GM23338 (cell line): ENCODE data around the gene PARVG. TPM values are rescaled to one million over a fixed set of nuclear protein-coding genes. Genes with fewer than 3 reads are reported as not detected.

ENCODE experiments used
- ATAC-seq: fragments of 200-7000 bp; cut with Tn5 transposase; 3 replicates; pipeline ENCODE4 v1.9.1; 2020
- DNase-seq: peaks from one replicate; pipeline ENCODE4 v3.0.0-alpha.2; 2015; ENCODE audit warnings: low spot score
- H2AFZ ChIP-seq: fragments of 200-600 bp; sonication (generic); 2 replicates; pipeline ENCODE4 v1.8.0; 2016; ENCODE audit warnings: antibody characterized with exemption, mild to moderate bottlenecking, moderate library complexity
- H3F3A ChIP-seq: fragments of 200-600 bp; sonication (generic); replicated peaks from 2 replicates; pipeline ENCODE4 v1.8.0; 2017; ENCODE audit warnings: antibody characterized with exemption, mixed run types, low read depth
- H3K27ac ChIP-seq: fragments of 200-600 bp; sonication (generic); 2 replicates; pipeline ENCODE4 v1.6.1; 2016; ENCODE audit warnings: low read depth
- H3K27me3 ChIP-seq: fragments of 200-600 bp; sonication (generic); 2 replicates; pipeline ENCODE4 v1.8.0; 2016; ENCODE audit warnings: mild to moderate bottlenecking, mixed run types, moderate library complexity; ENCODE audit not compliant: insufficient read depth
- H3K36me3 ChIP-seq: fragments of 200-600 bp; sonication (generic); 2 replicates; pipeline ENCODE4 v1.8.0; 2016; ENCODE audit warnings: mild to moderate bottlenecking; ENCODE audit not compliant: insufficient read depth
- H3K4me1 ChIP-seq: fragments of 200-600 bp; sonication (generic); 2 replicates; pipeline ENCODE4 v1.8.0; 2016; ENCODE audit warnings: mild to moderate bottlenecking, moderate library complexity; ENCODE audit not compliant: insufficient read depth
- H3K4me2 ChIP-seq: fragments of 200-600 bp; sonication (generic); 2 replicates; pipeline ENCODE4 v1.7.1; 2017; ENCODE audit warnings: mixed run types
- H3K4me3 ChIP-seq: fragments of 200-600 bp; sonication (generic); 2 replicates; pipeline ENCODE4 v1.6.1; 2016; ENCODE audit warnings: mixed run types
- H3K79me2 ChIP-seq: fragments of 200-600 bp; sonication (generic); replicated peaks from 2 replicates; pipeline ENCODE4 v1.8.0; 2017; ENCODE audit warnings: mild to moderate bottlenecking; ENCODE audit not compliant: insufficient read depth
- H3K9me2 ChIP-seq: fragments of 200-600 bp; sonication (generic); 2 replicates; pipeline ENCODE4 v1.8.0; 2017; ENCODE audit not compliant: insufficient read depth
- H4K20me1 ChIP-seq: fragments of 200-600 bp; sonication (generic); replicated peaks from 2 replicates; pipeline ENCODE4 v1.8.0; 2017; ENCODE audit warnings: mild to moderate bottlenecking; ENCODE audit not compliant: insufficient read depth
- H3K27ac Mint-ChIP-seq: 2 replicates; pipeline ENCODE4 v1.8.0; 2020; ENCODE audit warnings: inconsistent platforms, mild to moderate bottlenecking, moderate library complexity, mixed read lengths
- H3K27me3 Mint-ChIP-seq: 3 replicates; pipeline ENCODE4 v1.8.0; 2022; ENCODE audit warnings: low read depth, mild to moderate bottlenecking, moderate library complexity, mixed read lengths, inconsistent platforms; ENCODE audit not compliant: insufficient read depth, poor library complexity
- H3K36me3 Mint-ChIP-seq: 3 replicates; pipeline ENCODE4 v1.8.0; 2021; ENCODE audit warnings: low read depth, mild to moderate bottlenecking, inconsistent platforms, moderate library complexity, mixed read lengths
- H3K4me1 Mint-ChIP-seq: 3 replicates; pipeline ENCODE4 v1.8.0; 2020; ENCODE audit warnings: mild to moderate bottlenecking, inconsistent platforms, mixed read lengths
- H3K4me3 Mint-ChIP-seq: 3 replicates; pipeline ENCODE4 v1.8.0; 2021; ENCODE audit warnings: moderate library complexity, mild to moderate bottlenecking, inconsistent platforms, mixed read lengths
- H3K9me3 Mint-ChIP-seq: 3 replicates; pipeline ENCODE4 v1.8.0; 2020; ENCODE audit warnings: moderate library complexity, mild to moderate bottlenecking, inconsistent platforms, mixed read lengths
- CREB1 ChIP-seq: fragments of 250-450 bp; sonication (Bioruptor Pico); IDR thresholded peaks from 2 replicates; pipeline ENCODE4 v1.5.0; 2020; ENCODE audit warnings: low read depth, mild to moderate bottlenecking, moderate library complexity
- EZH2 ChIP-seq: fragments of 200-600 bp; sonication (generic); IDR thresholded peaks from one replicate; pipeline ENCODE4 v1.8.0; 2017; ENCODE audit warnings: antibody characterized with exemption, mild to moderate bottlenecking, low read depth; ENCODE audit not compliant: unreplicated experiment
- EZH2phosphoT487 ChIP-seq: fragments of 200-600 bp; sonication (generic); IDR thresholded peaks from one replicate; pipeline ENCODE4 v1.8.1; 2018; ENCODE audit warnings: antibody characterized with exemption; ENCODE audit not compliant: unreplicated experiment
- JUNB ChIP-seq: IDR thresholded peaks from one replicate; pipeline ENCODE4 v1.6.1; 2016; ENCODE audit warnings: antibody characterized with exemption; ENCODE audit not compliant: unreplicated experiment
- NANOG ChIP-seq: IDR thresholded peaks from 2 replicates; pipeline ENCODE4 v1.6.1; 2016; ENCODE audit warnings: antibody characterized with exemption, borderline replicate concordance
- POLR2AphosphoS5 ChIP-seq: IDR thresholded peaks from 2 replicates; pipeline ENCODE4 v1.6.1; 2016; ENCODE audit warnings: antibody characterized with exemption, low read depth
- REST ChIP-seq: IDR thresholded peaks from one replicate; pipeline ENCODE4 v1.6.1; 2018; ENCODE audit warnings: antibody characterized with exemption; ENCODE audit not compliant: unreplicated experiment
- STAT1 ChIP-seq: IDR thresholded peaks from one replicate; pipeline ENCODE4 v1.6.1; 2016; ENCODE audit warnings: antibody characterized with exemption; ENCODE audit not compliant: unreplicated experiment
- ZNF114 ChIP-seq: fragments of 250-450 bp; sonication (Bioruptor Pico); IDR thresholded peaks from 2 replicates; pipeline ENCODE4 v1.5.0; 2020; ENCODE audit warnings: mild to moderate bottlenecking, moderate library complexity
- ZNF331 ChIP-seq: fragments of 250-450 bp; sonication (Bioruptor Pico); IDR thresholded peaks from 2 replicates; pipeline ENCODE4 v1.5.0; 2020; ENCODE audit warnings: low read depth, mild to moderate bottlenecking, moderate library complexity
- polyA plus RNA-seq: library from polyadenylated mRNA; unstranded; fragments of >200 nt; fragmentation: Nextera tagmentation; extraction: Ambion mirVana; gene quantifications from 2 replicates; pipeline ENCODE4 v1.2.1, GENCODE V29; 2016
- total RNA-seq: library from RNA; depleted of rRNA; stranded (reverse); fragments of >200 nt; shearing (Covaris generic); gene quantifications from 2 replicates; pipeline ENCODE4 v1.2.3, GENCODE V29; 2014
- TF ChIP-seq, protein P1 (sequence below), 2 experiments: fragments of 200-600 bp in 1 of 2; sonication (generic) in 1 of 2; conservative IDR thresholded peaks; 2 replicates each; pipeline versions ENCODE4 v1.5.1 to v1.6.1; 2016 to 2017; ENCODE audit warnings: antibody characterized with exemption in 2 of 2, low read depth in 2 of 2, mild to moderate bottlenecking in 2 of 2, moderate library complexity in 1 of 2
- TF ChIP-seq, protein P2 (sequence below): IDR thresholded peaks from 2 replicates; pipeline ENCODE4 v1.6.1; 2016; ENCODE audit warnings: antibody characterized with exemption
- TF ChIP-seq, protein P3 (sequence below): fragments of 250-450 bp; sonication (Bioruptor Pico); IDR thresholded peaks from 2 replicates; pipeline ENCODE4 v1.5.0; 2020; ENCODE audit warnings: mild to moderate bottlenecking, moderate library complexity

Gene PARVG
- total and polyA plus RNA-seq, 2 experiments from 2014 or later, result 0.14 to 0.31 TPM

GRCh38 chr22:44247923-44248892 is 67.5 kb downstream of the PARVG start:
- Histone ChIP-seq H4K20me1 (no peaks in the 10 kb centered on the region), H3K4me2 (no peak overlapping the region), H3K79me2 (no peaks in the 10 kb centered on the region), H3K9me2 (no peaks in the 10 kb centered on the region), H3K27me3 (no peaks in the 10 kb centered on the region), H3F3A (no peaks in the 10 kb centered on the region), H3K27ac (no peak overlapping the region), H2AFZ (no peak overlapping the region), H3K4me3 (no peak overlapping the region), H3K36me3 (no peaks in the 10 kb centered on the region), H3K4me1 (no peaks in the 10 kb centered on the region)
- no peak overlapping the region for H3K27ac Mint-ChIP-seq
- peaks cover 25% of the 10 kb centered on the region for H3K9me3 Mint-ChIP-seq
- H3K4me3 Mint-ChIP-seq, result no peak overlapping the region
- DNase-seq (no peak), ATAC-seq (no peak)
- no peaks in the 10 kb centered on the region for H3K4me1 Mint-ChIP-seq
- TF ChIP-seq JUNB (no peak), POLR2AphosphoS5 (no peak), REST (no peak), EZH2 (no peak), EZH2phosphoT487 (no peak), CREB1 (no peak), ZNF114 (CRISPR knock-in tag) (no peak), ZNF331 (CRISPR knock-in tag) (no peak), STAT1 (no peak), NANOG (no peak)
- TF ChIP-seq, protein P1, sequence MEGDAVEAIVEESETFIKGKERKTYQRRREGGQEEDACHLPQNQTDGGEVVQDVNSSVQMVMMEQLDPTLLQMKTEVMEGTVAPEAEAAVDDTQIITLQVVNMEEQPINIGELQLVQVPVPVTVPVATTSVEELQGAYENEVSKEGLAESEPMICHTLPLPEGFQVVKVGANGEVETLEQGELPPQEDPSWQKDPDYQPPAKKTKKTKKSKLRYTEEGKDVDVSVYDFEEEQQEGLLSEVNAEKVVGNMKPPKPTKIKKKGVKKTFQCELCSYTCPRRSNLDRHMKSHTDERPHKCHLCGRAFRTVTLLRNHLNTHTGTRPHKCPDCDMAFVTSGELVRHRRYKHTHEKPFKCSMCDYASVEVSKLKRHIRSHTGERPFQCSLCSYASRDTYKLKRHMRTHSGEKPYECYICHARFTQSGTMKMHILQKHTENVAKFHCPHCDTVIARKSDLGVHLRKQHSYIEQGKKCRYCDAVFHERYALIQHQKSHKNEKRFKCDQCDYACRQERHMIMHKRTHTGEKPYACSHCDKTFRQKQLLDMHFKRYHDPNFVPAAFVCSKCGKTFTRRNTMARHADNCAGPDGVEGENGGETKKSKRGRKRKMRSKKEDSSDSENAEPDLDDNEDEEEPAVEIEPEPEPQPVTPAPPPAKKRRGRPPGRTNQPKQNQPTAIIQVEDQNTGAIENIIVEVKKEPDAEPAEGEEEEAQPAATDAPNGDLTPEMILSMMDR (conservative IDR thresholded peaks at IDR 0.05; ENCODE audit: low read depth in 2 of 2), result no peak
- TF ChIP-seq, protein P2, sequence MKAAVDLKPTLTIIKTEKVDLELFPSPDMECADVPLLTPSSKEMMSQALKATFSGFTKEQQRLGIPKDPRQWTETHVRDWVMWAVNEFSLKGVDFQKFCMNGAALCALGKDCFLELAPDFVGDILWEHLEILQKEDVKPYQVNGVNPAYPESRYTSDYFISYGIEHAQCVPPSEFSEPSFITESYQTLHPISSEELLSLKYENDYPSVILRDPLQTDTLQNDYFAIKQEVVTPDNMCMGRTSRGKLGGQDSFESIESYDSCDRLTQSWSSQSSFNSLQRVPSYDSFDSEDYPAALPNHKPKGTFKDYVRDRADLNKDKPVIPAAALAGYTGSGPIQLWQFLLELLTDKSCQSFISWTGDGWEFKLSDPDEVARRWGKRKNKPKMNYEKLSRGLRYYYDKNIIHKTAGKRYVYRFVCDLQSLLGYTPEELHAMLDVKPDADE, result no peak
- TF ChIP-seq, protein P3, sequence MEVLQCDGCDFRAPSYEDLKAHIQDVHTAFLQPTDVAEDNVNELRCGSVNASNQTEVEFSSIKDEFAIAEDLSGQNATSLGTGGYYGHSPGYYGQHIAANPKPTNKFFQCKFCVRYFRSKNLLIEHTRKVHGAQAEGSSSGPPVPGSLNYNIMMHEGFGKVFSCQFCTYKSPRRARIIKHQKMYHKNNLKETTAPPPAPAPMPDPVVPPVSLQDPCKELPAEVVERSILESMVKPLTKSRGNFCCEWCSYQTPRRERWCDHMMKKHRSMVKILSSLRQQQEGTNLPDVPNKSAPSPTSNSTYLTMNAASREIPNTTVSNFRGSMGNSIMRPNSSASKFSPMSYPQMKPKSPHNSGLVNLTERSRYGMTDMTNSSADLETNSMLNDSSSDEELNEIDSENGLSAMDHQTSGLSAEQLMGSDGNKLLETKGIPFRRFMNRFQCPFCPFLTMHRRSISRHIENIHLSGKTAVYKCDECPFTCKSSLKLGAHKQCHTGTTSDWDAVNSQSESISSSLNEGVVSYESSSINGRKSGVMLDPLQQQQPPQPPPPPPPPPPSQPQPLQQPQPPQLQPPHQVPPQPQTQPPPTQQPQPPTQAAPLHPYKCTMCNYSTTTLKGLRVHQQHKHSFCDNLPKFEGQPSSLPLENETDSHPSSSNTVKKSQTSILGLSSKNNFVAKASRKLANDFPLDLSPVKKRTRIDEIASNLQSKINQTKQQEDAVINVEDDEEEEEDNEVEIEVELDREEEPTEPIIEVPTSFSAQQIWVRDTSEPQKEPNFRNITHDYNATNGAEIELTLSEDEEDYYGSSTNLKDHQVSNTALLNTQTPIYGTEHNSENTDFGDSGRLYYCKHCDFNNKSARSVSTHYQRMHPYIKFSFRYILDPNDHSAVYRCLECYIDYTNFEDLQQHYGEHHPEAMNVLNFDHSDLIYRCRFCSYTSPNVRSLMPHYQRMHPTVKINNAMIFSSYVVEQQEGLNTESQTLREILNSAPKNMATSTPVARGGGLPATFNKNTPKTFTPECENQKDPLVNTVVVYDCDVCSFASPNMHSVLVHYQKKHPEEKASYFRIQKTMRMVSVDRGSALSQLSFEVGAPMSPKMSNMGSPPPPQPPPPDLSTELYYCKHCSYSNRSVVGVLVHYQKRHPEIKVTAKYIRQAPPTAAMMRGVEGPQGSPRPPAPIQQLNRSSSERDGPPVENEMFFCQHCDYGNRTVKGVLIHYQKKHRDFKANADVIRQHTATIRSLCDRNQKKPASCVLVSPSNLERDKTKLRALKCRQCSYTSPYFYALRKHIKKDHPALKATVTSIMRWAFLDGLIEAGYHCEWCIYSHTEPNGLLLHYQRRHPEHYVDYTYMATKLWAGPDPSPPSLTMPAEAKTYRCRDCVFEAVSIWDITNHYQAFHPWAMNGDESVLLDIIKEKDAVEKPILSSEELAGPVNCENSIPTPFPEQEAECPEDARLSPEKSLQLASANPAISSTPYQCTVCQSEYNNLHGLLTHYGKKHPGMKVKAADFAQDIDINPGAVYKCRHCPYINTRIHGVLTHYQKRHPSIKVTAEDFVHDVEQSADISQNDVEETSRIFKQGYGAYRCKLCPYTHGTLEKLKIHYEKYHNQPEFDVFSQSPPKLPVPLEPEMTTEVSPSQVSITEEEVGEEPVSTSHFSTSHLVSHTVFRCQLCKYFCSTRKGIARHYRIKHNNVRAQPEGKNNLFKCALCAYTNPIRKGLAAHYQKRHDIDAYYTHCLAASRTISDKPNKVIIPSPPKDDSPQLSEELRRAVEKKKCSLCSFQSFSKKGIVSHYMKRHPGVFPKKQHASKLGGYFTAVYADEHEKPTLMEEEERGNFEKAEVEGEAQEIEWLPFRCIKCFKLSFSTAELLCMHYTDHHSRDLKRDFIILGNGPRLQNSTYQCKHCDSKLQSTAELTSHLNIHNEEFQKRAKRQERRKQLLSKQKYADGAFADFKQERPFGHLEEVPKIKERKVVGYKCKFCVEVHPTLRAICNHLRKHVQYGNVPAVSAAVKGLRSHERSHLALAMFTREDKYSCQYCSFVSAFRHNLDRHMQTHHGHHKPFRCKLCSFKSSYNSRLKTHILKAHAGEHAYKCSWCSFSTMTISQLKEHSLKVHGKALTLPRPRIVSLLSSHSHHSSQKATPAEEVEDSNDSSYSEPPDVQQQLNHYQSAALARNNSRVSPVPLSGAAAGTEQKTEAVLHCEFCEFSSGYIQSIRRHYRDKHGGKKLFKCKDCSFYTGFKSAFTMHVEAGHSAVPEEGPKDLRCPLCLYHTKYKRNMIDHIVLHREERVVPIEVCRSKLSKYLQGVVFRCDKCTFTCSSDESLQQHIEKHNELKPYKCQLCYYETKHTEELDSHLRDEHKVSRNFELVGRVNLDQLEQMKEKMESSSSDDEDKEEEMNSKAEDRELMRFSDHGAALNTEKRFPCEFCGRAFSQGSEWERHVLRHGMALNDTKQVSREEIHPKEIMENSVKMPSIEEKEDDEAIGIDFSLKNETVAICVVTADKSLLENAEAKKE, result no peak
- peaks cover 4% of the 10 kb centered on the region for H3K27me3 Mint-ChIP-seq
- peaks cover 32% of the 10 kb centered on the region for H3K36me3 Mint-ChIP-seq
